OCI-LY7 (cell line): ENCODE data around the gene SGMS2. TPM values are rescaled to one million over a fixed set of nuclear protein-coding genes. Genes with fewer than 3 reads are reported as not detected.

ENCODE experiments used
- BruUV-seq: library from RNA; stranded (reverse); fragments of 400-500 nt; replicated peaks from 2 replicates; lab custom pipeline; 2021; lab: Mats Ljungman, UMichigan
- CTCF ChIA-PET: fragments of 300-600 bp; sonication (Branson Sonifier 250); formaldehyde crosslinking; loops from one replicate; lab custom pipeline; 2022; ENCODE audit warnings: antibody characterized with exemption; ENCODE audit not compliant: unreplicated experiment; lab: Charles Lee
- POLR2A ChIA-PET: fragments of 300-600 bp; sonication (Branson Sonifier 250); formaldehyde crosslinking; loops from one replicate; lab custom pipeline; 2022; ENCODE audit warnings: antibody characterized with exemption; lab: Charles Lee
- DNase-seq: peaks from one replicate; pipeline ENCODE4 v3.0.0-alpha.2; 2015; ENCODE audit warnings: low spot score
- H2AFZ ChIP-seq: fragments of 200-600 bp; sonication (generic), shearing (Covaris generic); 2 replicates; pipeline ENCODE4 v1.6.1; 2014; ENCODE audit warnings: mild to moderate bottlenecking, antibody characterized with exemption, low read length, moderate library complexity
- H3K27ac ChIP-seq: fragments of 200-600 bp; sonication (generic); 2 replicates; pipeline ENCODE4 v1.5.1; 2014; ENCODE audit warnings: mixed run types, low read depth, mild to moderate bottlenecking, moderate library complexity, low read length, inconsistent platforms; ENCODE audit not compliant: poor library complexity, severe bottlenecking
- H3K36me3 ChIP-seq: fragments of 200-600 bp; sonication (generic); 2 replicates; pipeline ENCODE4 v1.6.1; 2014; ENCODE audit warnings: mild to moderate bottlenecking, antibody characterized with exemption, low read length, moderate library complexity, mixed read lengths; ENCODE audit not compliant: insufficient read depth
- H3K4me1 ChIP-seq: fragments of 200-600 bp; sonication (generic); 2 replicates; pipeline ENCODE4 v1.5.1; 2014; ENCODE audit warnings: mild to moderate bottlenecking, low read length; ENCODE audit not compliant: insufficient read depth, poor library complexity, severe bottlenecking
- H3K4me2 ChIP-seq: fragments of 200-600 bp; sonication (generic); 2 replicates; pipeline ENCODE4 v1.6.1; 2014; ENCODE audit warnings: mild to moderate bottlenecking, low read length
- H3K4me3 ChIP-seq: fragments of 200-600 bp; sonication (generic); 2 replicates; pipeline ENCODE4 v1.5.1; 2014; ENCODE audit warnings: mild to moderate bottlenecking, low read depth, low read length; ENCODE audit not compliant: poor library complexity, severe bottlenecking
- H3K79me2 ChIP-seq: fragments of 200-600 bp; sonication (generic); 2 replicates; pipeline ENCODE4 v1.6.1; 2016; ENCODE audit warnings: low read depth, mild to moderate bottlenecking, low read length, moderate library complexity, mixed read lengths; ENCODE audit not compliant: insufficient read depth
- H3K9me2 ChIP-seq: fragments of 200-600 bp; sonication (generic); 2 replicates; pipeline ENCODE4 v1.6.1; 2016; ENCODE audit warnings: mild to moderate bottlenecking, low read length, mixed read lengths; ENCODE audit not compliant: insufficient read depth
- H3K9me3 ChIP-seq: fragments of 200-600 bp; sonication (generic); 2 replicates; pipeline ENCODE4 v1.6.1; 2014; ENCODE audit warnings: mild to moderate bottlenecking, mixed run types, low read length, mixed read lengths
- H4K20me1 ChIP-seq: fragments of 200-600 bp; sonication (generic); 2 replicates; pipeline ENCODE4 v1.6.1; 2014; ENCODE audit warnings: mild to moderate bottlenecking, antibody characterized with exemption, low read length, moderate library complexity, mixed read lengths; ENCODE audit not compliant: insufficient read depth
- CTCF ChIP-seq: fragments of 200-600 bp; sonication (generic); conservative IDR thresholded peaks from 2 replicates; pipeline ENCODE4 v1.5.1; 2014; ENCODE audit warnings: mild to moderate bottlenecking, antibody characterized with exemption, low read length, moderate library complexity, mixed read lengths
- EZH2phosphoT487 ChIP-seq: fragments of 200-600 bp; sonication (generic); IDR thresholded peaks from 2 replicates; pipeline ENCODE4 v1.6.1; 2018; ENCODE audit warnings: low read depth, borderline replicate concordance, mild to moderate bottlenecking, mixed run types, antibody characterized with exemption, low read length, moderate library complexity, mixed read lengths
- intact Hi-C: fragments of 100-400 bp; cut with micrococcal nuclease; formaldehyde crosslinking; loops from one replicate; pipeline ENCODE4 v1.10.0; 2022; ENCODE audit not compliant: unreplicated experiment
- total RNA-seq, 2 experiments: library from RNA; depleted of rRNA in 1 of 2; stranded (reverse); fragments of >200 nt in 1 of 2; shearing (Covaris generic) in 1 of 2; gene quantifications; 2 replicates each; pipeline ENCODE4 v1.2.3, GENCODE V29; 2014 to 2022

The SGMS2 gene
- total RNA-seq, 2 experiments from 2014 or later, result not detected

DNA sequence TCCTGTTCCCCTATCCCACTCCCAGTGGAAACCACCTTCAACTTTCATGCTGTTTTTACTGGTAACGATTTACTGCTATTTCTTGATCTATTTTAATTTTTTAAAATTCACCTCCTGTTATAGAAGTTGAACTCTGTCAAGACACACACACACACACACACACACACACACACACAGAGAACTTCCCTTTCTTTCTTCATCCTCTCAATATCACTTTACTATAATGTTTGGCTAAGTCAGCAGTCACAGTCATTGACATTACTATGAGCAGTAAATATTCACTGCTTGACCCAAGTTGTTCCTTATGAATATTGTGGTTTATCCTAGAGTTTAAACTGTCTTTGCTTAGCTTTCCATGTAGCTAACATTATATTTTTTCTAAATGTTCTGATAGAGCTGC lies 24.0 kb upstream of the SGMS2 start:
- H3K9me2 ChIP-seq, result no peaks in the 10 kb centered on the region
- ChIA-PET POLR2A (interaction anchor here (0.6 to 1.0 kb wide), 2 partner anchors 42 to 512 kb away, joined by 3 read pairs; no protein-coding TSS in a partner anchor), CTCF (no interaction called here)
- TF ChIP-seq CTCF, result no peak
- no peak for TF ChIP-seq EZH2phosphoT487
- no peak for DNase-seq
- no peak overlapping the region for H3K4me2 ChIP-seq
- no peak overlapping the region for H2AFZ ChIP-seq
- no peak overlapping the region for H3K27ac ChIP-seq
- no peaks in the 10 kb centered on the region for H4K20me1 ChIP-seq
- H3K4me1 ChIP-seq, result no peaks in the 10 kb centered on the region
- intact Hi-C loops, result no loop called here
- no peaks in the 10 kb centered on the region for H3K36me3 ChIP-seq
- no peaks in the 10 kb centered on the region for H3K79me2 ChIP-seq
- H3K4me3 ChIP-seq, result no peak overlapping the region
- H3K9me3 ChIP-seq, result no peaks in the 10 kb centered on the region
- no TSS peak for BruUV-seq

DNA sequence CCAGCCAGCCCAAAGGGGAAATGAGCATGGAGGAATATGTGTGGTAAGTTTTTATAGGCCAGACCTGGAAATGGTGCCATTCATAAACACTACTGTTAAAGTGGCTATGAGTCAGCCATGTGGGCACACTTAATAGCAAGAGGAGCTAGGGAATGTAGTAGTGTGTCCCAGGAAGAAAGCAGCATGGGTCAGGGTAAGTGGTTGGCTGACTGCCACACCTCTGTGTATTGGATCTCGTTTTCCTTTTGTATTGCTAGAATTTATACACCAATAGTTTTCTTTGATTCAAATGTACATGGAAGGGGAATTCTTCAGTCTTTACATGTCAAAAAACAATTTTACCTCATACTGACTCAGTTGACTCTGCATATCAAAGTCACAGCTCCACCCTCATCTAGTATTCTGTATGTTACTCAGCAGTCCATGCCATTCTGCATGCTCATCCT lies 22.9 kb upstream of the SGMS2 start:
- Histone ChIP-seq H3K4me3 (no peak overlapping the region), H3K79me2 (no peaks in the 10 kb centered on the region), H3K9me3 (no peaks in the 10 kb centered on the region), H3K36me3 (no peaks in the 10 kb centered on the region), H3K4me2 (no peak overlapping the region), H3K27ac (no peak overlapping the region), H2AFZ (no peak overlapping the region), H3K9me2 (no peaks in the 10 kb centered on the region), H3K4me1 (no peaks in the 10 kb centered on the region), H4K20me1 (no peaks in the 10 kb centered on the region)
- TF ChIP-seq CTCF (no peak), EZH2phosphoT487 (no peak)
- POLR2A ChIA-PET, result no interaction called here
- DNase-seq, result no peak
- BruUV-seq, result no TSS peak
- CTCF ChIA-PET, result no interaction called here
- intact Hi-C loops, result no loop called here

GRCh38 chr4:107804956-107805355 lies 19.8 kb upstream of the SGMS2 start:
- ChIA-PET POLR2A (no interaction called here), CTCF (no interaction called here)
- Histone ChIP-seq H3K36me3 (no peaks in the 10 kb centered on the region), H3K79me2 (no peaks in the 10 kb centered on the region), H3K4me1 (no peaks in the 10 kb centered on the region), H3K4me2 (no peak overlapping the region), H3K27ac (no peak overlapping the region), H3K9me2 (no peaks in the 10 kb centered on the region), H3K9me3 (no peaks in the 10 kb centered on the region), H4K20me1 (no peaks in the 10 kb centered on the region), H3K4me3 (no peak overlapping the region), H2AFZ (no peak overlapping the region)
- BruUV-seq, result no TSS peak
- no peak for DNase-seq
- intact Hi-C loops, result no loop called here
- no peak for TF ChIP-seq EZH2phosphoT487
- TF ChIP-seq CTCF, result no peak
